ENCODE data around the gene CFAP46. TPM values are rescaled to one million over a fixed set of nuclear protein-coding genes. Genes with fewer than 3 reads are reported as not detected.

Gene CFAP46
- polyA plus RNA-seq, 1 of the 3 experiments (the other 2 are of a cell fraction), result 3.9 TPM

DNA sequence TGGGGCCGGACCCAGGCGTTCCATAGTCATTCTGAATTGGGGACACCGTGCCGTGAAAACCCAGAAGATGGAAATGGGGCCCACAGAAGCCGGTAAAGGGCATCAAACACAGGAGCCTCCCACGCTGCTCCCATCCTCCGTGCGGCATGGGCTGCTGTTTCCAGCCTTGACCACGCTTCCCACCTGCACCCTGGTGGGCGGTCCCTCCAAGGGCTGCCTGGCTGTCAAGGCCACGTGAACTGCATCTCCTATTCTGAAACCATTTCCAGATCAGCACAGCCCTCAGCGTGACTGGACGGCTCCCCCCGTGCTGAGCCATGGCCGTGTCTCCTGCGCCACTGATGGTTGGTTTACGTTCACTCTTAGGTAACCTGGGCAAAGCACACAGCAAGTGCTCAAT is 14.1 kb downstream of the CFAP46 start:
- Histone ChIP-seq H3K9me3 (no peaks in the 10 kb centered on the region), H2AFZ (ENCODE audit: low read depth) (no peak overlapping the region), H3K9ac (no peak overlapping the region), H3K36me3 (replicated peaks in 1 of 2; ENCODE audit: control insufficient read depth in 1 of 2, insufficient read depth in 2 of 2, low read length in 1 of 2) (no peaks in the 10 kb centered on the region), H3K27ac (ENCODE audit: low read depth in 2 of 2, low read length in 1 of 2) (no peak overlapping the region), H4K20me1 (ENCODE audit: insufficient read depth) (no peaks in the 10 kb centered on the region), H3K4me1 (ENCODE audit: control insufficient read depth in 1 of 2, insufficient read depth in 2 of 2, low read depth in 1 of 2, low read length in 1 of 2) (no peaks in the 10 kb centered on the region; a peak in 1 of 4 replicates), H3K79me2 (ENCODE audit: insufficient read depth) (no peaks in the 10 kb centered on the region), H3K4me3 (ENCODE audit: low read depth in 2 of 2, low read length in 1 of 2) (no peak overlapping the region), H3K27me3 (ENCODE audit: insufficient read depth) (no peaks in the 10 kb centered on the region), H3F3A (replicated peaks; ENCODE audit: insufficient read depth) (no peaks in the 10 kb centered on the region), H3K9me2 (no peaks in the 10 kb centered on the region), H3K4me2 (no peak overlapping the region)
- 85% methylated on average over 12 of the region's 17 CpGs for WGBS (ENCODE audit: low lambda C conversion rate)
- ChIA-PET CTCF (no interaction called here), POLR2A (no interaction called here)
- TF ChIP-seq, protein P1, sequence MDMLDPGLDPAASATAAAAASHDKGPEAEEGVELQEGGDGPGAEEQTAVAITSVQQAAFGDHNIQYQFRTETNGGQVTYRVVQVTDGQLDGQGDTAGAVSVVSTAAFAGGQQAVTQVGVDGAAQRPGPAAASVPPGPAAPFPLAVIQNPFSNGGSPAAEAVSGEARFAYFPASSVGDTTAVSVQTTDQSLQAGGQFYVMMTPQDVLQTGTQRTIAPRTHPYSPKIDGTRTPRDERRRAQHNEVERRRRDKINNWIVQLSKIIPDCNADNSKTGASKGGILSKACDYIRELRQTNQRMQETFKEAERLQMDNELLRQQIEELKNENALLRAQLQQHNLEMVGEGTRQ (IDR thresholded peaks at IDR 0.05; ENCODE audit: borderline replicate concordance, low read depth, low read length), result no peak
- no peak for TF ChIP-seq RXRA (IDR thresholded peaks at IDR 0.05; ENCODE audit: borderline replicate concordance, low read depth)
- TF ChIP-seq GABPA (IDR thresholded peaks at IDR 0.05; ENCODE audit: low read depth), result no peak
- no peak for TF ChIP-seq EP300 (IDR thresholded peaks at IDR 0.05; ENCODE audit: borderline replicate concordance in 1 of 2, low read depth in 1 of 2, low read length in 1 of 2)
- no peak for TF ChIP-seq EZH2phosphoT487 (IDR thresholded peaks at IDR 0.05; ENCODE audit: borderline replicate concordance, low read depth)
- no peak for TF ChIP-seq FOXM1 (IDR thresholded peaks at IDR 0.05; ENCODE audit: low read depth)
- DNase-seq, result no peak

DNA sequence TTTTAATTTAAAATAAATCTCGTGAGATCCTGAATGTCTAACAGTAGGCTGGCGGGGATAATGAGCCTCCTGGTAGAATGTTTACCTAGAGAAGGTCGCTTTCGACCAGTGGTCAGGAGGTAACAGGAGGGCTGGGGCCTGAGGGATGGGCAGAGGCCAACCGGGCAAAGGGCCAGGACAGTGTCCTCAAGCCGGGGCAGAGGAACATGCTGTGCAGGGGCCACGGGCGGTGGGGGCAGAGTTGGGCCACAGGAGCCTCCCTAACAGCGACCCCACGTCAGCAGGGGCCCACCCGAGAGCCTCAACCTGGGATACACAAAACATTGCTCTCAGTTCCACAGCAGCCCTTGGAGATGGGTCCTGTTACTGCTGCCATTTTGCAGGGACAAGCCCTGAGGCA is 14.5 kb downstream of the CFAP46 start:
- TF ChIP-seq, protein P2, sequence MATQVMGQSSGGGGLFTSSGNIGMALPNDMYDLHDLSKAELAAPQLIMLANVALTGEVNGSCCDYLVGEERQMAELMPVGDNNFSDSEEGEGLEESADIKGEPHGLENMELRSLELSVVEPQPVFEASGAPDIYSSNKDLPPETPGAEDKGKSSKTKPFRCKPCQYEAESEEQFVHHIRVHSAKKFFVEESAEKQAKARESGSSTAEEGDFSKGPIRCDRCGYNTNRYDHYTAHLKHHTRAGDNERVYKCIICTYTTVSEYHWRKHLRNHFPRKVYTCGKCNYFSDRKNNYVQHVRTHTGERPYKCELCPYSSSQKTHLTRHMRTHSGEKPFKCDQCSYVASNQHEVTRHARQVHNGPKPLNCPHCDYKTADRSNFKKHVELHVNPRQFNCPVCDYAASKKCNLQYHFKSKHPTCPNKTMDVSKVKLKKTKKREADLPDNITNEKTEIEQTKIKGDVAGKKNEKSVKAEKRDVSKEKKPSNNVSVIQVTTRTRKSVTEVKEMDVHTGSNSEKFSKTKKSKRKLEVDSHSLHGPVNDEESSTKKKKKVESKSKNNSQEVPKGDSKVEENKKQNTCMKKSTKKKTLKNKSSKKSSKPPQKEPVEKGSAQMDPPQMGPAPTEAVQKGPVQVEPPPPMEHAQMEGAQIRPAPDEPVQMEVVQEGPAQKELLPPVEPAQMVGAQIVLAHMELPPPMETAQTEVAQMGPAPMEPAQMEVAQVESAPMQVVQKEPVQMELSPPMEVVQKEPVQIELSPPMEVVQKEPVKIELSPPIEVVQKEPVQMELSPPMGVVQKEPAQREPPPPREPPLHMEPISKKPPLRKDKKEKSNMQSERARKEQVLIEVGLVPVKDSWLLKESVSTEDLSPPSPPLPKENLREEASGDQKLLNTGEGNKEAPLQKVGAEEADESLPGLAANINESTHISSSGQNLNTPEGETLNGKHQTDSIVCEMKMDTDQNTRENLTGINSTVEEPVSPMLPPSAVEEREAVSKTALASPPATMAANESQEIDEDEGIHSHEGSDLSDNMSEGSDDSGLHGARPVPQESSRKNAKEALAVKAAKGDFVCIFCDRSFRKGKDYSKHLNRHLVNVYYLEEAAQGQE (IDR thresholded peaks at IDR 0.05; ENCODE audit: low read depth, low read length), result no peak
- TF ChIP-seq, protein P3, sequence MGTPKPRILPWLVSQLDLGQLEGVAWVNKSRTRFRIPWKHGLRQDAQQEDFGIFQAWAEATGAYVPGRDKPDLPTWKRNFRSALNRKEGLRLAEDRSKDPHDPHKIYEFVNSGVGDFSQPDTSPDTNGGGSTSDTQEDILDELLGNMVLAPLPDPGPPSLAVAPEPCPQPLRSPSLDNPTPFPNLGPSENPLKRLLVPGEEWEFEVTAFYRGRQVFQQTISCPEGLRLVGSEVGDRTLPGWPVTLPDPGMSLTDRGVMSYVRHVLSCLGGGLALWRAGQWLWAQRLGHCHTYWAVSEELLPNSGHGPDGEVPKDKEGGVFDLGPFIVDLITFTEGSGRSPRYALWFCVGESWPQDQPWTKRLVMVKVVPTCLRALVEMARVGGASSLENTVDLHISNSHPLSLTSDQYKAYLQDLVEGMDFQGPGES (IDR thresholded peaks at IDR 0.05; ENCODE audit: low read depth, low read length), result no peak
- TF ChIP-seq TEAD4 (IDR thresholded peaks at IDR 0.05; ENCODE audit: borderline replicate concordance, insufficient read depth) (no peak), POLR2AphosphoS5 (IDR thresholded peaks at IDR 0.05; ENCODE audit: low read depth, low read length) (no peak), JUND (IDR thresholded peaks at IDR 0.05) (no peak), EZH2phosphoT487 (IDR thresholded peaks at IDR 0.05; ENCODE audit: borderline replicate concordance, low read depth) (no peak), SMC3 (IDR thresholded peaks at IDR 0.05; ENCODE audit: low read depth, low read length) (no peak), YY1 (IDR thresholded peaks at IDR 0.05; ENCODE audit: low read depth) (no peak), RFX5 (IDR thresholded peaks at IDR 0.05; ENCODE audit: low read length) (no peak), RAD21 (IDR thresholded peaks at IDR 0.05; ENCODE audit: low read length) (no peak), SIN3A (IDR thresholded peaks at IDR 0.05; ENCODE audit: borderline replicate concordance, low read depth, low read length) (no peak), GATA2 (CRISPR knock-in tag; IDR thresholded peaks at IDR 0.05) (no peak)
- TF ChIP-seq, protein P4, sequence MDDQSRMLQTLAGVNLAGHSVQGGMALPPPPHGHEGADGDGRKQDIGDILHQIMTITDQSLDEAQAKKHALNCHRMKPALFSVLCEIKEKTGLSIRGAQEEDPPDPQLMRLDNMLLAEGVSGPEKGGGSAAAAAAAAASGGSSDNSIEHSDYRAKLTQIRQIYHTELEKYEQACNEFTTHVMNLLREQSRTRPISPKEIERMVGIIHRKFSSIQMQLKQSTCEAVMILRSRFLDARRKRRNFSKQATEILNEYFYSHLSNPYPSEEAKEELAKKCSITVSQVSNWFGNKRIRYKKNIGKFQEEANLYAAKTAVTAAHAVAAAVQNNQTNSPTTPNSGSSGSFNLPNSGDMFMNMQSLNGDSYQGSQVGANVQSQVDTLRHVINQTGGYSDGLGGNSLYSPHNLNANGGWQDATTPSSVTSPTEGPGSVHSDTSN (IDR thresholded peaks at IDR 0.05), result no peak
- TF ChIP-seq, protein P5, sequence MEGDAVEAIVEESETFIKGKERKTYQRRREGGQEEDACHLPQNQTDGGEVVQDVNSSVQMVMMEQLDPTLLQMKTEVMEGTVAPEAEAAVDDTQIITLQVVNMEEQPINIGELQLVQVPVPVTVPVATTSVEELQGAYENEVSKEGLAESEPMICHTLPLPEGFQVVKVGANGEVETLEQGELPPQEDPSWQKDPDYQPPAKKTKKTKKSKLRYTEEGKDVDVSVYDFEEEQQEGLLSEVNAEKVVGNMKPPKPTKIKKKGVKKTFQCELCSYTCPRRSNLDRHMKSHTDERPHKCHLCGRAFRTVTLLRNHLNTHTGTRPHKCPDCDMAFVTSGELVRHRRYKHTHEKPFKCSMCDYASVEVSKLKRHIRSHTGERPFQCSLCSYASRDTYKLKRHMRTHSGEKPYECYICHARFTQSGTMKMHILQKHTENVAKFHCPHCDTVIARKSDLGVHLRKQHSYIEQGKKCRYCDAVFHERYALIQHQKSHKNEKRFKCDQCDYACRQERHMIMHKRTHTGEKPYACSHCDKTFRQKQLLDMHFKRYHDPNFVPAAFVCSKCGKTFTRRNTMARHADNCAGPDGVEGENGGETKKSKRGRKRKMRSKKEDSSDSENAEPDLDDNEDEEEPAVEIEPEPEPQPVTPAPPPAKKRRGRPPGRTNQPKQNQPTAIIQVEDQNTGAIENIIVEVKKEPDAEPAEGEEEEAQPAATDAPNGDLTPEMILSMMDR (IDR thresholded peaks at IDR 0.05), result no peak
- H3K27me3 ChIP-seq (ENCODE audit: insufficient read depth), result no peaks in the 10 kb centered on the region
- H3K4me2 ChIP-seq, result no peak overlapping the region
- no peak for DNase-seq
- no peak overlapping the region for H3K9ac ChIP-seq
- H3F3A ChIP-seq (replicated peaks; ENCODE audit: insufficient read depth), result no peaks in the 10 kb centered on the region
- no peak overlapping the region for H3K4me3 ChIP-seq (ENCODE audit: low read depth in 2 of 2, low read length in 1 of 2)
- ChIA-PET POLR2A (no interaction called here), CTCF (interaction anchor here (1.3 kb wide), 1 partner anchor 380 kb away, joined by 3 read pairs; no protein-coding TSS in a partner anchor)
- H4K20me1 ChIP-seq (ENCODE audit: insufficient read depth), result no peaks in the 10 kb centered on the region
- no peaks in the 10 kb centered on the region for H3K79me2 ChIP-seq (ENCODE audit: insufficient read depth)
- no peak overlapping the region for H2AFZ ChIP-seq (ENCODE audit: low read depth)
- no peaks in the 10 kb centered on the region for H3K9me3 ChIP-seq
- no peaks in the 10 kb centered on the region; a peak in 1 of 4 replicates for H3K4me1 ChIP-seq (ENCODE audit: control insufficient read depth in 1 of 2, insufficient read depth in 2 of 2, low read depth in 1 of 2, low read length in 1 of 2)
- H3K36me3 ChIP-seq (replicated peaks in 1 of 2; ENCODE audit: control insufficient read depth in 1 of 2, insufficient read depth in 2 of 2, low read length in 1 of 2), result no peaks in the 10 kb centered on the region
- H3K9me2 ChIP-seq, result no peaks in the 10 kb centered on the region
- no peak overlapping the region for H3K27ac ChIP-seq (ENCODE audit: low read depth in 2 of 2, low read length in 1 of 2)
- 75% methylated on average over 7 of the region's 11 CpGs for WGBS (ENCODE audit: low lambda C conversion rate)
